GM23338 (cell line): ENCODE data around the gene UCP1. TPM values are rescaled to one million over a fixed set of nuclear protein-coding genes. Genes with fewer than 3 reads are reported as not detected.

Source experiments
- ATAC-seq: fragments of 200-7000 bp; cut with Tn5 transposase; 3 replicates; pipeline ENCODE4 v1.9.1; 2020
- DNase-seq: peaks from one replicate; pipeline ENCODE4 v3.0.0-alpha.2; 2015; ENCODE audit warnings: low spot score
- H2AFZ ChIP-seq: fragments of 200-600 bp; sonication (generic); 2 replicates; pipeline ENCODE4 v1.8.0; 2016; ENCODE audit warnings: antibody characterized with exemption, mild to moderate bottlenecking, moderate library complexity
- H3F3A ChIP-seq: fragments of 200-600 bp; sonication (generic); replicated peaks from 2 replicates; pipeline ENCODE4 v1.8.0; 2017; ENCODE audit warnings: antibody characterized with exemption, mixed run types, low read depth
- H3K27ac ChIP-seq: fragments of 200-600 bp; sonication (generic); 2 replicates; pipeline ENCODE4 v1.6.1; 2016; ENCODE audit warnings: low read depth
- H3K27me3 ChIP-seq: fragments of 200-600 bp; sonication (generic); 2 replicates; pipeline ENCODE4 v1.8.0; 2016; ENCODE audit warnings: mild to moderate bottlenecking, mixed run types, moderate library complexity; ENCODE audit not compliant: insufficient read depth
- H3K36me3 ChIP-seq: fragments of 200-600 bp; sonication (generic); 2 replicates; pipeline ENCODE4 v1.8.0; 2016; ENCODE audit warnings: mild to moderate bottlenecking; ENCODE audit not compliant: insufficient read depth
- H3K4me1 ChIP-seq: fragments of 200-600 bp; sonication (generic); 2 replicates; pipeline ENCODE4 v1.8.0; 2016; ENCODE audit warnings: mild to moderate bottlenecking, moderate library complexity; ENCODE audit not compliant: insufficient read depth
- H3K4me2 ChIP-seq: fragments of 200-600 bp; sonication (generic); 2 replicates; pipeline ENCODE4 v1.7.1; 2017; ENCODE audit warnings: mixed run types
- H3K4me3 ChIP-seq: fragments of 200-600 bp; sonication (generic); 2 replicates; pipeline ENCODE4 v1.6.1; 2016; ENCODE audit warnings: mixed run types
- H3K79me2 ChIP-seq: fragments of 200-600 bp; sonication (generic); replicated peaks from 2 replicates; pipeline ENCODE4 v1.8.0; 2017; ENCODE audit warnings: mild to moderate bottlenecking; ENCODE audit not compliant: insufficient read depth
- H3K9me2 ChIP-seq: fragments of 200-600 bp; sonication (generic); 2 replicates; pipeline ENCODE4 v1.8.0; 2017; ENCODE audit not compliant: insufficient read depth
- H4K20me1 ChIP-seq: fragments of 200-600 bp; sonication (generic); replicated peaks from 2 replicates; pipeline ENCODE4 v1.8.0; 2017; ENCODE audit warnings: mild to moderate bottlenecking; ENCODE audit not compliant: insufficient read depth
- H3K27ac Mint-ChIP-seq: 2 replicates; pipeline ENCODE4 v1.8.0; 2020; ENCODE audit warnings: inconsistent platforms, mild to moderate bottlenecking, moderate library complexity, mixed read lengths
- H3K27me3 Mint-ChIP-seq: 3 replicates; pipeline ENCODE4 v1.8.0; 2022; ENCODE audit warnings: low read depth, mild to moderate bottlenecking, moderate library complexity, mixed read lengths, inconsistent platforms; ENCODE audit not compliant: insufficient read depth, poor library complexity
- H3K36me3 Mint-ChIP-seq: 3 replicates; pipeline ENCODE4 v1.8.0; 2021; ENCODE audit warnings: low read depth, mild to moderate bottlenecking, inconsistent platforms, moderate library complexity, mixed read lengths
- H3K4me1 Mint-ChIP-seq: 3 replicates; pipeline ENCODE4 v1.8.0; 2020; ENCODE audit warnings: mild to moderate bottlenecking, inconsistent platforms, mixed read lengths
- H3K4me3 Mint-ChIP-seq: 3 replicates; pipeline ENCODE4 v1.8.0; 2021; ENCODE audit warnings: moderate library complexity, mild to moderate bottlenecking, inconsistent platforms, mixed read lengths
- H3K9me3 Mint-ChIP-seq: 3 replicates; pipeline ENCODE4 v1.8.0; 2020; ENCODE audit warnings: moderate library complexity, mild to moderate bottlenecking, inconsistent platforms, mixed read lengths
- CREB1 ChIP-seq: fragments of 250-450 bp; sonication (Bioruptor Pico); IDR thresholded peaks from 2 replicates; pipeline ENCODE4 v1.5.0; 2020; ENCODE audit warnings: low read depth, mild to moderate bottlenecking, moderate library complexity
- EZH2 ChIP-seq: fragments of 200-600 bp; sonication (generic); IDR thresholded peaks from one replicate; pipeline ENCODE4 v1.8.0; 2017; ENCODE audit warnings: antibody characterized with exemption, mild to moderate bottlenecking, low read depth; ENCODE audit not compliant: unreplicated experiment
- EZH2phosphoT487 ChIP-seq: fragments of 200-600 bp; sonication (generic); IDR thresholded peaks from one replicate; pipeline ENCODE4 v1.8.1; 2018; ENCODE audit warnings: antibody characterized with exemption; ENCODE audit not compliant: unreplicated experiment
- JUNB ChIP-seq: IDR thresholded peaks from one replicate; pipeline ENCODE4 v1.6.1; 2016; ENCODE audit warnings: antibody characterized with exemption; ENCODE audit not compliant: unreplicated experiment
- STAT1 ChIP-seq: IDR thresholded peaks from one replicate; pipeline ENCODE4 v1.6.1; 2016; ENCODE audit warnings: antibody characterized with exemption; ENCODE audit not compliant: unreplicated experiment
- ZNF114 ChIP-seq: fragments of 250-450 bp; sonication (Bioruptor Pico); IDR thresholded peaks from 2 replicates; pipeline ENCODE4 v1.5.0; 2020; ENCODE audit warnings: mild to moderate bottlenecking, moderate library complexity
- ZNF331 ChIP-seq: fragments of 250-450 bp; sonication (Bioruptor Pico); IDR thresholded peaks from 2 replicates; pipeline ENCODE4 v1.5.0; 2020; ENCODE audit warnings: low read depth, mild to moderate bottlenecking, moderate library complexity
- polyA plus RNA-seq: library from polyadenylated mRNA; unstranded; fragments of >200 nt; fragmentation: Nextera tagmentation; extraction: Ambion mirVana; gene quantifications from 2 replicates; pipeline ENCODE4 v1.2.1, GENCODE V29; 2016
- total RNA-seq: library from RNA; depleted of rRNA; stranded (reverse); fragments of >200 nt; shearing (Covaris generic); gene quantifications from 2 replicates; pipeline ENCODE4 v1.2.3, GENCODE V29; 2014

Gene UCP1
- total and polyA plus RNA-seq, 2 experiments from 2014 or later: 0.21 TPM; not detected in 1

- no peaks in the 10 kb centered on the region for H3K9me3 Mint-ChIP-seq
- ATAC-seq: no peak
- H2AFZ ChIP-seq: no peak overlapping the region
- H3F3A ChIP-seq: no peaks in the 10 kb centered on the region
- no peak for DNase-seq
- peaks cover 10% of the 10 kb centered on the region for H3K4me1 ChIP-seq
- H3K79me2 ChIP-seq: no peaks in the 10 kb centered on the region
- no peak overlapping the region for H3K4me3 Mint-ChIP-seq
- no peak overlapping the region for H3K27ac Mint-ChIP-seq
- TF ChIP-seq ZNF331 (CRISPR knock-in tag) (peak; percentile 81), EZH2 (no peak)
- H3K4me1 Mint-ChIP-seq: peaks cover 16% of the 10 kb centered on the region
- H3K36me3 ChIP-seq: no peaks in the 10 kb centered on the region
- no peak overlapping the region for H3K4me2 ChIP-seq
- no peak overlapping the region for H3K4me3 ChIP-seq
- no peaks in the 10 kb centered on the region; the same call in 2 of the 3 replicates for H3K36me3 Mint-ChIP-seq
- no peaks in the 10 kb centered on the region for H3K9me2 ChIP-seq
- peaks cover 53% of the 10 kb centered on the region for H3K27me3 ChIP-seq
- no peak overlapping the region for H3K27ac ChIP-seq
- no peaks in the 10 kb centered on the region for H4K20me1 ChIP-seq
- H3K27me3 Mint-ChIP-seq: peaks cover 49% of the 10 kb centered on the region
Observed at GRCh38 chr4:140571620-140572019, 2.9 kb upstream of the UCP1 start.

DNA sequence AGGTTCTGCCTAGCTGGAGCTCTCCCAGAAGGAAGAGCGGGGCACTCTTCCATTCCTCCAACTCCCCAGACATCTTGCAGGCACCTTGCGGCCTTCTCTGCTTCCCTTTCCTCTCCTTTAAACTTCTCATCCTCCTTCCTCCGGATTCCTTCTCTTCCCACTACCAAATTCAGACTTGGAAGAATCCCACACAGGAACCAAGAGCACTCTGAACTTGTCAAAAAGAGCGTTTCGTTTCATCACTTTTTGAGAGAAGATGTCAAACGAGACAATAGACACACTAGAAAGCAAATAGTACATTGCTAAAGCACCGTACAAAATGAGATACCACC is 512 bp upstream of the UCP1 start:
- H3K4me3 ChIP-seq: peak overlapping the region; percentile 78
- H3K4me1 ChIP-seq: peaks cover 10% of the 10 kb centered on the region
- H3F3A ChIP-seq: no peaks in the 10 kb centered on the region
- no peak for DNase-seq
- H3K27me3 ChIP-seq: peaks cover 67% of the 10 kb centered on the region
- peak overlapping the region; percentile 95 for H3K4me2 ChIP-seq
- no peaks in the 10 kb centered on the region; the same call in 2 of the 3 replicates for H3K36me3 Mint-ChIP-seq
- peaks cover 16% of the 10 kb centered on the region for H3K4me1 Mint-ChIP-seq
- no peak; the same call in 2 of the 3 replicates for ATAC-seq
- H4K20me1 ChIP-seq: no peaks in the 10 kb centered on the region
- TF ChIP-seq JUNB (no peak), CREB1 (CRISPR knock-in tag) (no peak), EZH2 (peak; percentile 85)
- no peaks in the 10 kb centered on the region for H3K36me3 ChIP-seq
- no peaks in the 10 kb centered on the region for H3K9me3 Mint-ChIP-seq
- H3K79me2 ChIP-seq: no peaks in the 10 kb centered on the region
- no peak overlapping the region for H3K27ac ChIP-seq
- peak overlapping the region; percentile 98 for H2AFZ ChIP-seq
- H3K27ac Mint-ChIP-seq: no peak overlapping the region
- peak overlapping the region; percentile 77 for H3K4me3 Mint-ChIP-seq
- peaks cover 50% of the 10 kb centered on the region for H3K27me3 Mint-ChIP-seq
- H3K9me2 ChIP-seq: no peaks in the 10 kb centered on the region

GRCh38 chr4:140559696-140560095 is 9.1 kb downstream of the UCP1 start:
- Mint-ChIP-seq H3K27ac (no peak overlapping the region), H3K4me1 (peaks cover 31% of the 10 kb centered on the region), H3K9me3 (no peaks in the 10 kb centered on the region), H3K36me3 (no peaks in the 10 kb centered on the region), H3K27me3 (no peaks in the 10 kb centered on the region), H3K4me3 (no peak overlapping the region)
- DNase-seq (no peak), ATAC-seq (no peak)
- Histone ChIP-seq H3K36me3 (no peaks in the 10 kb centered on the region), H3K79me2 (no peaks in the 10 kb centered on the region), H3K4me1 (peaks cover 33% of the 10 kb centered on the region), H3K9me2 (no peaks in the 10 kb centered on the region), H3K27ac (no peak overlapping the region), H4K20me1 (no peaks in the 10 kb centered on the region), H2AFZ (no peak overlapping the region), H3K27me3 (no peaks in the 10 kb centered on the region), H3K4me2 (no peak overlapping the region), H3F3A (no peaks in the 10 kb centered on the region), H3K4me3 (no peak overlapping the region)
- TF ChIP-seq ZNF114 (CRISPR knock-in tag) (no peak), STAT1 (no peak), EZH2phosphoT487 (no peak)
